GM21447 (cell line): ENCODE data around the gene ARMC9.
"Not testable (repeated sequence)": the region's sequence is repeated elsewhere in the genome, so short reads cannot be mapped to it uniquely, and the experiment has no call there.

Source experiments
- ATAC-seq: cut with Tn5 transposase; IDR thresholded peaks from one replicate; pipeline ENCODE4 v1.9.1; 2021; ENCODE audit not compliant: unreplicated experiment

ARMC9 gene

DNA sequence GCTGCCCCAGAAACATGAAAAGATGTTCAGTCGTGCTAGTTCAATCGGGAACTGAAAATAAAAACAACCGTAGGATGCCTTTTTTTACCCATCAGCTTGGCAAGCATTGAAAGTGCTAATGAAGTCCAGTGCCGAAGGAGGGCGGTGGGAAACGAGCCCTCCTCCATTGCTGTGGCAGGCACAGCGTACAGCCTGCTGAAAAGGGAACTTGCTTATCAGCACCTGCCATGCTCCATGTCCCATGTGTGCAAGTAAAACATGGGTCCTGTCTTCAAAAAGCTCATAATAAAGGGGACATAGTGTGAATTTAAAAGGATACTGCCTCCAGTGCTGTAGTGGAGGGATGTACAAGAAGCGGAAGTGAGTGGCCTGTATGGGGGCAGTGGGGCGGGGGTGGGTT, 82.4 kb downstream of the ARMC9 start:
- no peak for ATAC-seq

DNA sequence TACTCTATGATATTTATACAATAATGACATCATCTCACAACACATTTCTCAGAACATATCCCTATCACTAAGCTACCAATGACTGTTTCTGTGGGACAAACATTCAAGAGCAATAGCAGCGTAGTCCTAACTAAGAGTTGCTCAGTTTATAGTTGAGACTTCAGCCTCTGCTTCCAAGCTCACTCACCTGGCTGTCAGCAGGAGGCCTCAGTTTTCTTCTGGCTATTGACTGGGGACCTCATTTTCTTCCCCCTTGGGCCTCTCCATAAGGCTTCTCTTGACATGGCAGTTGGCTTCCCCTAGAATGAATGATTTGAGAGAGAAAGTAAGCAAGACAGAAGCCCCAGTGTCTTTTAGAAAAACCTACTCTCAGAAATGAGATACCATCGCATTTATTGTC, 85.9 kb downstream of the ARMC9 start:
- ATAC-seq = no peak

DNA sequence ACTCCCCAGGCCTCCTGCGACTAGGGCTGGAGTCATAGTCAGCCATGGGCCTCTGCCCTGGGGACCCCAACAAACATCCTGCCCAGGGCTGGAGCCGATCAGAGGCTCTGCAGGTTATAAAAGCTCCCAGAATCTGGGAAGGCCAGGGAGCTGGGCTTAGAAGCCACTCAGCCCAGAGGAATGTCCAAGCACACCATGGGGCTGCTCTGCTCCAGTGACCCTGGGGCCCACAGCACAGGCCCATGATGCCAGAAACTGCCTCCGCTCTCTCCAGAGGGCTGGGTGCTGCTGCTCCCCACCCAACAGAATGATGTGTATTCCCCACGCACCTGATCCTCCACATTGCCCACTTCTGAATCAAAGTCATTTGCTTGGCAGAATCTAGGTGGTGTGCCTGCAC, 88.5 kb downstream of the ARMC9 start:
- ATAC-seq = no peak

GRCh38 chr2:231287696-231288095, 89.3 kb downstream of the ARMC9 start:
- no peak for ATAC-seq

DNA sequence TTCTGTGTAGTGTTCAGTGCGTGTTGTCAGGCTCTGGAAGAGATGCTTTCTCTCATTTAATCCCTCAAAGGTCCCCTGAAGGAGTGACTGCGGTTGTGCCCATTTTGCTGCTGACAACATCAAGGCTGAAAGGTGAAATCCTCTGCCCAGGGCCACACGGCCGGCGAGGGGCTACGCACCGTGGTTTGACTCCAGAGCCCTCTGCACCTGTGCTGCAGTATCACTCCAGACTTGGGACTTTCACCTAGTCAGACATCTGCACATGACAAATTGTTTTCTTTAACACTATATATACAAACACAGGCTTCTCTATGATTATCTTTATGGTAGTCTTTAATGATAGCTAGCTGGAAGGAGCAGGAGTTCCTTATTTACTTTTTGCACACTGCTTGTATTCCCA, 90.2 kb downstream of the ARMC9 start:
- ATAC-seq = no peak

DNA sequence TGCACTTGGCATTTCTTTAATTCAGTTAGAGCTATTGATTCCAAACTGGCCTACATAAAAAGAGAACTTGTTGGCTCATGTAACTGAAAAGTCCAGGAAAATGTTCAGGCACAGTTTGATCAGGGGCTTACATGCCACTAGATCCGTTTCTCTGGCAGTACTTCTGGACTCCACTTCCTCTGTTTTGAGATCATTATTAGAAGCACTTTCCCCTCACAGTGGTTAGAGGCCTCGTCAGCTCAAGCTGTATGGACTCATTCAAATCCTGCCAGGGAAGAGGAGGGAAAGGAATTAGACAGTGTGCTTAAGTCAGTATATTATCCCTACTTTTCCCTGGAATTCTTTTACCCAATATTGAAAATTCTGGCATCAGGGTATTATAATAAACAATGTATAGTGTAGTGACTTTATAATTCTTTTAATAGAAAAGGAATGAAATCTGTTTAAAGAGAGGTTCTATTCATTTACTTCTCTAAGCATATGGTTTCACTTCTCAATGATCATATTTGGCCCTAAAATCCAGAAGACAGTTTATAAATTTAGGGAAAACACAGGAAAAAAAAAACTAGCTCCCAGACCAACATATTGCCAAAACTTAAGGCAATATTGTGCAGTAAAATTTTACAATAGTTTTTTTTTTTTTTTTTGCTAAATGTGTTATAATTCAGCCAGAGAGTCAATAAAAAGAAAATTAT, 92.0 kb downstream of the ARMC9 start:
- ATAC-seq = no peak

DNA sequence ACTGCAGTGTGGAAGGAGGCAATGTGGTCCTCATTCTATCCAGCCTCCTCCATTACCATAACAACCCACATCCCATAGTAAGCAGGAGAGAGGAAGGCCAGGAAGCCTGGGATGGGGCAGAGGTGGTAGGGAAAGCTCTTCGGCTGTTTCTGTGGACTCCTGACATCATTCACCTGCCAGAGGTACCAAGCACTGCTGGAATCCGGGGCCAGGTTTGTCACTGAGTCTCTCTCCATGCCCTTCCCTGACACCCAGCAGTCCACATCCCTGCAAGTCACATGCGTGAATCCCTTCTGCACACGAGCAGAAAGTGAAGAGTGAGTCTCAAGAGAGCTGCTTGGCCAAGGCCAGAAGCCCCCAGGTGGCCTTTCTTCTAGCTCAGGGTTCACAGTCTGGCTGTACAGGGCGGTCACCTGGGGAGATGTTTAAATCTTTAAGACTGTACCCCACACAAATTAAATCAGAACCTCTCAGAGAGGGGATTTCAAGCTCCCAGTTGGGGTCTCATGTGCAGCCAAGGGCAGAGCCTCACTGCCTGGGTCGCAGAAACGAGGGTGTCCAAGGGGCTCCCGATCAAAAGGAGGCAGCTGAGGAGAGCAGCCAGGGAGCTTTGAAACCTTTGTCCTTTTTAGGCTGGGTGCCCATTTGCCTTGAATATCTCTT, 94.2 kb downstream of the ARMC9 start:
- no peak for ATAC-seq

DNA sequence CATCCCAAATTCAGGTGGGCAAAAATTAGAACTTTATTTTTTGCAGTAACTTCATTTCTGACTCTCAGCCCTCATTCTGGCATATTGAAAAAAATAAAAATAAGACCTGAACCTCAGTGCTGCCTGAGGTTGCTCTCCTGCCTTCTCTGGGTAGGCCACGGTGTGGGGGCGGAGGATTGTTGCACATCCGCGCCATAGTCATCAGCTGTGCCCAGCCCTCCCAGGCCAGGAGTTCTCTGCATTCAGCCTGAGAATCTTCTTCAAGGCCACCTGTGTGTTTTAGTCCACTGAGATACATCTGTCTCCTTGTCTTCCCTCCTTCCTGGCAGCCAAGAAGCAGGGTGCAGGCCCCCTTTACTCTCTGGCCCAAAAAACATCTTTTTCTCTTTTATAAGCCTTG, 94.7 kb downstream of the ARMC9 start:
- no peak for ATAC-seq

GRCh38 chr2:231294116-231294515, 95.7 kb downstream of the ARMC9 start:
- no peak for ATAC-seq

- no peak for ATAC-seq
These were observed 96.3 kb downstream of the ARMC9 start for GRCh38 chr2:231294571-231295362.

- ATAC-seq = no peak
These were observed 96.9 kb downstream of the ARMC9 start for GRCh38 chr2:231295363-231295655.

DNA sequence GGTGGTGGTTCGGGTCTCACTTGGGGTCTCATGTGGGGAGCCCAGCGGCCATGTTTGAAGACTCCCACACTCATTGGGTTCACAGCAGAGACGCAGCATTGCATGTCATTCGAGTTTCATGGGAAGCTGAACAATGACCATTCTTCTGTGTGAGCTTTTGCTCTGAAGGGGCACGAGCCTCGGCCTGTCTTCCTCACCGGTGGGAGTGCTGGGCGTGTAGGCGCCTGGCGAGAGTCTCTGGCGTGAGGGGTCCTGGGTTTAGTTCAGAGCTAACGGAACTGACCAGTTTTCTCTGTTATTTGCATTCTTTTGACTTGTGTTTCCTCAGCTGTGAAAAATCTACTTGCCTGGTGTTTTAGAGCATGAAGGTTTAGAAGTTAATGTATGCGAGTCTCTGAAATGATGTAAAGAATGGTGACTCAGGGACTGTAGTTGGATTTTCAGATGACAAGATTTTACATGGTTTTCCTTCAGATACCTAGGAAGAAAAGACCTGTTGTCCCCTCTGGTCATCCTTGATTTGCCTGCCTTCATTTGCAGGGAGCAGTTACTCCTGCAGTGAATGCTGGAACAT, 98.1 kb downstream of the ARMC9 start:
- no peak for ATAC-seq

GRCh38 chr2:231297108-231297908, 98.9 kb downstream of the ARMC9 start:
- ATAC-seq = peak; percentile 61

DNA sequence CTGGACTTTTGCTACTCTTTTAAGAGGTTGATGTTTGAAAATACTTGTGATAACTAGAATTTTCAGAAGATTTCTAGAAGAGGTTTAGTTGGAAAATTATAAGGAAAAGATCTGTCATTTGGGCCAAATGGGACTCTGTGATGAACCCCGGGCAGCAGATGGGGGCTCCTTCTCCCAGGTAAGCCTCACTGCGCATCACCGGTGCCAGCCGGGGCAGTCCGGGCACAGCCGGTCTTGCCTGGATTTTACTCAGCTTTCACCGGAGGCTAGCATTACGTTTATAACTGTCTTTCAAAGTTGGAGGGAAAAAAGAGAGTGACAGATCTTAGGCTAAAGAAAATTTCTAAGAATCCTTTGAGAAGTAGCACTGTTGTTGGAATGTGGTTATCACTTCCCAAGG, 99.7 kb downstream of the ARMC9 start:
- no peak for ATAC-seq

DNA sequence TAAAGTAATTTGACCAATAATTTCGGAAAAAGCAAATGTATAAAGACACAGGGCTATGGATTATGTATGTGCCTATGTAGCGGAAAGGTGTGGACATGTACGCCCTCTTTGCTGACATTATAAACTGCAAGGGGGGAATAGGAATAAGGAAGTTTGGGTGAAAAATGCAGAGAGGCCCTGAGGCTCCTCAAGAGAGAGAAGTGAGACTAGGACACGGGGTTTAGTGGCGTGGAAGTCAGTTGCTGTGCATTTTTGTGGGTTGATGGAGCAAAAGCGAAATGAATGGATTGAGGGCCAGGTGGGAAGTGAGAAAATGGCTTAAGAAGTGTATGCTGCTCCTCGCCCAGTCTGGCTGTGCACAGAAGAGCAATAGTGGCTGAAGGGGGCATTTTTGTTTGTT, 100.8 kb downstream of the ARMC9 start:
- ATAC-seq = no peak

- ATAC-seq = peak; percentile 45
These were observed 101.7 kb downstream of the ARMC9 start for GRCh38 chr2:231300020-231300721.

GRCh38 chr2:231300722-231301076, 102.3 kb downstream of the ARMC9 start:
- ATAC-seq = peak; percentile 47

DNA sequence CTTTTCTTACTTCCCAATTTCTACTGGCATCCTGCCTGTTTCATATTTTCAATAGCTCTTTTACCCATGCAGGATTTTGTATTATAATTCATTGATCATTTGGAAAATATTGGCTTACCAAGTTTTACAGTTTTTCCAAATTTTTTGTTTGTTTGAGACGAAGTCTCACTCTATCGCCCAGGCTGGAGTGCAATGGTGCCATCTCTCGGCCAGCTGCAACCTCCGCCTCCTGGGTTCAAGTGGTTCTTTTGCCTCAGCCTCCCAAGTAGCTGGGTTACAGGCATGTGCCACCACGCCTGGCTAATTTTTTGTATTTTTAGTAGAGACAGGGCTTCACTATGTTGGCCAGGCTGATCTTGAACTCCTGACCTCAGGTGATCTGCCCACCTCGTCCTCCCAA, 105.8 kb downstream of the ARMC9 start:
- ATAC-seq = not testable (repeated sequence)

DNA sequence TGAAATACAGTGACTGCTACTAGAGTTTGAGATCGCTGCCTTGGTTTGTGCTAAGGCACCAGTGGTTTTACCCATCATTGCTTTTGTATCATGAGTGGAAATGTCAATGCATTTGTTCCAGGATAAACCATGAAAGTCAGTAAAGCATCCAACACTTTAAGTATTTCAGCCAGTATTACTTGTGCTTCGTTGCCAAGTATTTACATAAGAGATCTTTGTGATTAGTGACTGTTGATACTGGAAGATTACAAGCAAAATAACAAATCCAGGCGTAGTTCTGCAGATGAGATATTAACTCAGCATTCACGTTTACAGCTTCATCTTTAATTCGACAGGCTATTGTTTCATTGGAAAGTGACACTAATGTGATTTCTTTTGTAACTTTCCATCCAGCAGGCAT, 106.8 kb downstream of the ARMC9 start:
- no peak for ATAC-seq

GRCh38 chr2:231306791-231307393, 108.5 kb downstream of the ARMC9 start:
- ATAC-seq = no peak
